ENCODE results near the gene ODF2.

DNA sequence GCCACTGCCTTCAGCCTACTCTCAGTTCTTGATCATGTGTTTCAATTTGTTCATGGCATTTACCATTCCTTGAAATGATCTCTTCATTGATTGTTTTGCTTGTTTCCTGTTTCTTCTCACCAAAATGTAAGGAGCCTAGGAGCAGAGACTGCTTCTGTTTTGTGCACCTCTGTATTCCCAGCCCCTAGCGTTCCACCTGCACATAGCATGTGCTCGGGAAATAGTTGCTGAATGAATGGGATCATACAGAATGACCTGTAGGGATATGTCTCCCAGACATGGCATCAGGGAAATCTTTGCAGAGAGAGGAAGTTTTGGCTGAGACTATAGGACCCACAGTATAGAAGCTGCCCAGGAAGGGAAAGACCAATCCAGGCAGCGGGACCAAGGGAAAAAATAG is 41.3 kb upstream of the ODF2 start:
- TF ChIP-seq YY1 (IDR thresholded peaks at IDR 0.05; ENCODE audit: insufficient read depth, insufficient read length), result no peak
- TF ChIP-seq ZNF274 (IDR thresholded peaks at IDR 0.05; ENCODE audit: low read depth, low read length), result no peak
